AG09319 (cell line): ENCODE results near the gene RNF138.

ENCODE experiments used
- DNase-seq: peaks from one replicate; pipeline ENCODE4 v3.0.0-alpha.2; 2010; ENCODE audit warnings: low read depth; ENCODE audit errors: extremely low read depth
- CTCF ChIP-seq: IDR thresholded peaks from 2 replicates; pipeline ENCODE4 v1.5.1; 2011; ENCODE audit warnings: low read depth, mild to moderate bottlenecking, inconsistent platforms, low read length, moderate library complexity

Gene RNF138

GRCh38 chr18:32126538-32126937 is 34.9 kb downstream of the RNF138 start:
- no peak for DNase-seq
- no peak for TF ChIP-seq CTCF

- DNase-seq = no peak
These were observed 44.0 kb downstream of the RNF138 start for GRCh38 chr18:32135625-32136024.

GRCh38 chr18:32138332-32138982 is 46.8 kb downstream of the RNF138 start:
- TF ChIP-seq CTCF = no peak
- no peak for DNase-seq

More at GRCh38 chr18:32135625-32136024, 44.0 kb downstream of the RNF138 start:
- TF ChIP-seq CTCF = no peak

- no peak for DNase-seq
These were observed 48.2 kb downstream of the RNF138 start for GRCh38 chr18:32139835-32140283.

GRCh38 chr18:32148185-32148870 is 56.7 kb downstream of the RNF138 start:
- no peak for TF ChIP-seq CTCF
- no peak for DNase-seq

More at GRCh38 chr18:32139835-32140283, 48.2 kb downstream of the RNF138 start:
- TF ChIP-seq CTCF = no peak

GRCh38 chr18:32152705-32153448 is 61.2 kb downstream of the RNF138 start:
- no peak for DNase-seq

More at GRCh38 chr18:32152705-32153448, 61.2 kb downstream of the RNF138 start:
- TF ChIP-seq CTCF = no peak
